Astrocyte of the cerebellum (primary cell): ENCODE measurements around the gene ATP2B3.

ENCODE experiments used
- DNase-seq: peaks from one replicate; pipeline ENCODE4 v3.0.0-alpha.2; 2011; ENCODE audit warnings: low read depth
- H3K4me3 ChIP-seq: 2 replicates; pipeline ENCODE4 v1.5.1; 2011; ENCODE audit warnings: mild to moderate bottlenecking, low read depth, low read length, moderate library complexity
- CTCF ChIP-seq: IDR thresholded peaks from 2 replicates; pipeline ENCODE4 v1.5.1; 2012; ENCODE audit warnings: low read length, low read depth, moderate library complexity, mild to moderate bottlenecking; ENCODE audit errors: missing control alignments
- in situ Hi-C: cut with HindIII; loops from 2 replicates; pipeline ENCODE4 v1.10.0; 2017; ENCODE audit warnings: low sequenced_read_pairs

Gene ATP2B3

GRCh38 chrX:153631346-153631745 is 113.9 kb downstream of the ATP2B3 start:
- no peak for DNase-seq
- in situ Hi-C loops = no loop called here
- no peak for TF ChIP-seq CTCF
- no peak overlapping the region for H3K4me3 ChIP-seq

GRCh38 chrX:153631907-153632594 is 114.6 kb downstream of the ATP2B3 start:
- in situ Hi-C loops = no loop called here
- H3K4me3 ChIP-seq = no peak overlapping the region
- TF ChIP-seq CTCF = no peak
- DNase-seq = no peak
